ENCODE measurements around the gene NEBL.

DNA sequence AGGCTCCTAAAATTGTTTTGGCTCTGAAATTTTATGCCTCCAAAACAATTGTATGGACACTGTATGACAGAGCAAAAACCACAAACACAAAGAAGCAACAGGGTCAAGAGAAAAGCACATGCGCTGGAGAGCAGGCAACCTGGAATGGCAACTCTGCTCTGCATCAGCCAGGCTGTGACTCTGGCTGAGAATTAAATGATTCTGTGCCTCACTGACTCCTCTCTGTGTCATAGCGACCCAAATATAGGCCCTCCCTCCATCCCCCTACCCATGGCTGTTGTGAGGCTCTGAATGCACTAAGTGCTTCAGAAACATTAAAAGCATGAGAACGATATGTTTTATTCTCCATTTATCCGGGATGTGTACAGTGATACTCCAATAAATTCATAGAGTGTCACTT, 24.9 kb upstream of the NEBL start:
- no peak for TF ChIP-seq CTCF (conservative IDR thresholded peaks at IDR 0.05 in 1 of 2, IDR thresholded peaks at IDR 0.05 in 1 of 2; ENCODE audit: extremely low read depth in 1 of 2, insufficient read depth in 1 of 2, low read depth in 1 of 2, low read length in 2 of 2)
- TF ChIP-seq EZH2 (IDR thresholded peaks at IDR 0.05; ENCODE audit: borderline replicate concordance, low read length) = no peak
